HG02610 (cell line): ENCODE data around the gene APPBP2.
"Not testable (repeated sequence)": the region's sequence is repeated elsewhere in the genome, so short reads cannot be mapped to it uniquely, and the experiment has no call there.

ENCODE experiments used
- ATAC-seq: cut with Tn5 transposase; IDR thresholded peaks from one replicate; pipeline ENCODE4 v1.9.1; 2021; ENCODE audit warnings: mild to moderate bottlenecking, moderate library complexity; ENCODE audit not compliant: unreplicated experiment

The APPBP2 gene

DNA sequence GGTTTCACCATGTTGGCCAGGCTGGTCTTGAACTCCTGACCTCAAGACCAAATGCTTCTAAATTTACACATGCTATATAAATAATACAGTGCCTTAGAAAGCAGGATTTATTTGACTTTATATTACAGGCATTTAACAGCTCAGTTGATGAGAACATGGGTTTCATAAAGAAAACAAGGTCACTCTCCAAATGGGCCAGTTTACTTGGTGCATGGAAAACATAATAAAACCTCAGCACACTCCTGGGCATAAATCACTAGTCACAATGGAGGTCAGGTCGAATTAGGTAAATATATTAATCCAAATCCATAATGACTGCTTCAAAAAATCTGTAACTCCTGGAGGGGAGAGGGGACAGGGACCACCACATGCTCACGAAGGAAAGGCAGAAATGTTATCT lies 24.5 kb downstream of the APPBP2 start:
- no peak for ATAC-seq

DNA sequence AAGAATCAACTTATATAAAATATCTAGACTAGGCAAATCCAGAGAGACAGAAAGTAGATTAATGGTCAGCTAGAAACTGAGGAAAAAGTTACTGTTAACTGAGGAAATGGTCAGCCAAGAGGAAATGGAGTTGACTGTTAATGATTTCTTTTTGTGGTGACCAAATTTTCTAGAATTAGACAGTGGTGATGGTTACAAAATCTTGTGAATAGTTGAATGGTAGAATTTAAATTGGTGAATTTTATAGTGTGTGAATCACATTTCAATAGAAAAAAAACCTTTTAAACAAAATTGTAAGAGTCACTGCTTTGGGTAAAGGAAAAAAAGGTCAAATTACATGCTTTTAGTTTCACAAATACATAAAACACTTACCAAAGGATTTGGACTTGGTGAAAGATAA lies 30.0 kb downstream of the APPBP2 start:
- no peak for ATAC-seq

DNA sequence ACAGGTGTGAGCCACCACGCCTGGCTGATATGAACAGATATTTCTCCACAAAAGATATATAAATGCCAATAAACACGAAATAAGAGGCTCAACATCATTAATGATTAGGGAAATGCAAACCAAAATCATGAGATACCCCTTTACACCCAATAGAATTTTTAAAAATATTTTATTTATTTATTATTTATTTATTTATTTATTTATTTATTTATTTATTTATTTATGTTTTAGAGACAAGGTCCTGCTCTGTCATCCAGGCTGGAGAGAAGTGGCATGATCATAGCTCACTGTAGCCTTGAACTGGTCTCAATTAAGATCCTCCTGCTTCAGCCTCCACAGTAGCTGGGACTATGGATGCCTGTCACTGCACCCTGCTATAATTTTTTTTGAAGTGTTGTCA lies 30.8 kb downstream of the APPBP2 start:
- ATAC-seq = no peak

DNA sequence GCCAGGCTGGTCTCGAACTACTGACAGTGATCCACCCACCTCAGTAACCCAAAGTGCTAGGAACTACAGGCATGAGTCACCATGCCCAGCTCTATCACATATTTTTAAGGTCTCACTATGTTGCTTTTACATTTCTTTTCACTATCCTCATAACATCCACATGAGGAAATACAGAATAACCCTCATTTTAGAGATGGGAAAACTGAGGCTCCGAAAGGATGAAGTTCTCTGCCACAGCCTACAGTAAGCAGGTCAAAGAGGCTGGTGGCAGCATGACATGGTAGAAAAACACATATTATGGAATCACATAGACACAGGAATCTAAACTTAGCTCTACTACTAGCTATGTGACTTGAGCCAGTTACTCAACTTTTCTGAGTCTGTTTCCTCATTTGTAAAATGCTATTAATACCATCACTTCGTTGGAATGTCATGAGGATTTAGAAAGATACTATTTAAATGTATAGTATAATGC lies 32.2 kb downstream of the APPBP2 start:
- ATAC-seq = no peak

DNA sequence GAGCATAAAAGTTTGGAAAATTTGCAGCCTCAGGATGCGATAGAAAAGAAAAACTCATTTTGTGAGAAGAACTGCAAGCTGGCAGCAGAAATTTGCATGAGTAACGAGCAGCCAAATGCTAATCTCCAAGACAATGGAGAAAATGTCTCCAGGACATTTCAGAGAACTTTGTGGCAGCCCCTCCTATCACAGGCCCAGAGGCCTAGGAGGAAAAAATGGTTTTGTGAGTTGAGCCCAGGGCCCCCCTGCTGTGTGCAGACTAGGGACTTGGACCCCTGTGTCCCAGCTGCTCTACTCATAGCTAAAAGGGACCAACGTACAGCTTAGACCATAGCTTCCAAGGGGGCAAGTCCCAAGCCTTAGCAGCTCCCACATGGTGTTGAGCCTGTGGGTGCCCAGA lies 34.3 kb downstream of the APPBP2 start:
- ATAC-seq = no peak

DNA sequence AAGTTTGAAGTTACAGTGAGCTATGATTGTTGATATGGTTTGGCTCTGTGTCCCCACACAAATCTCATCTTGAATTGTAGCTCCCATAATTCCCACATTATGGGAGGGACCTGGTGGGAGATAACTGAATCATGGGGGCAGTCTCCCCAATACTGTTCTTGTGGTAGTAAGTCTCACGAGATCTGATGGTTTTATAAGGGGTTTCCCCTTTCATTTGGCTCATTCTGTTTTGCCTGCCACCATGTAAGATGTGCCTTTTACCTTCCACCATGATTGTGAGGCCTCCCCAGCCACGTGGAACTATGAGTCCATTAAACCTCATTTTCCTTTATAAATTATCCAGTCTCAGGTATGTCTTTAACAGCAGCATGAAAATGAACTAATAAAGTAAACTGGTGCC lies 35.4 kb downstream of the APPBP2 start:
- ATAC-seq = not testable (repeated sequence)

DNA sequence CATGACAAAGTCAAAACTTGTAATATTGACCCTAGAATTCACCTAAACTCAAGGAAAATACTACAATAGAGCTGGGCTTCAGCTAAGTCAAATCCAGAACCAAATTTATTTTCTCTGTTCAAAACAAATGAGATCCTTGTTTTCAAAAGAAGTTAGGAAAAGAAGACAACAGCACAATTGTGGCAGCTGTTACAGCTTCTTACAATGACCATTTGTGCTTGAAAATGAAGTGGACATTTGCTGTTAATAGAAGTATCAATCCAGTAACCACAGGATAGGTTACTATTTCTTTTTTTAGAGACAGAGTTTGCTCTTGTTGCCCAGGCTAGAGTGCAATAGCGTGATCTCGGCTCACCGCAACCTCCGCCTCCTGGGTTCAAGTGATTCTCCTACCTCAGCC lies 44.4 kb downstream of the APPBP2 start:
- ATAC-seq = no peak

DNA sequence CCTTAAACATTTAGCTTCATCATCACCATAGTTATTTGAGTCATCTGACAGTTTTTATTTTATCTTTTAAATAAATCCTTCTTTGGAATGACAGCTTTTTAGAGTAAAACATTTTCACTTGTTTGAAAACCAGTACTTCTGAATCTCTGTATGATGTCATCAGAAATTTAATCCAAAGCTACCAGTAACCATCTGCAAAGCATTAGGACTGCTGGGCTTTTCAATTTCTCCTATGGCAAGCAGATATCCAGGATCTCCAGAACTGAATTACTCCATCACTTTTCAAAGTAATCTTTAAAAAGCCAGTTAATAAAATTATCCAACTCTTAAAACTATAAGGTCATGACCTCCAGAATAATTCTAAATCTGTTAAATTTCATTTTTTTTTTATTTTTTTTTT lies 52.3 kb downstream of the APPBP2 start:
- ATAC-seq = no peak

DNA sequence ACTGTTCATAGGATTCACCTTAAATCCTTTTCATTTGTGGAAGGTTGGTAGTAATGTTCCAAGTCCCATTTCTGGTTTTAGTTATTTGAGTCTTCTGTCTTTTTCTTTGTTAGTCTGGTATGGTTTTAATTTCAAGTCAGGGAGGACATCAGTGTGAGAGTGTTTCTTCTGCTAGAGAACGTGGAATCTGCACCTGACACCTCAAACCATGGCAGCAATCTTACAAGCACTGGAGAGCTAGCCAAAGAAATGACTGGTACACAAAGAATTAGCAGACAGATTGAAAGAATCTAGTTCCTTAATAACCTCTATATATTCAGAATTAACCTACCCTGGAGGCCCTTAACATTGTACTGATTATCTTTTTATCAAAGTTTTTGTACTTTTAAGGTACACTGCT lies 53.6 kb downstream of the APPBP2 start:
- ATAC-seq = no peak

DNA sequence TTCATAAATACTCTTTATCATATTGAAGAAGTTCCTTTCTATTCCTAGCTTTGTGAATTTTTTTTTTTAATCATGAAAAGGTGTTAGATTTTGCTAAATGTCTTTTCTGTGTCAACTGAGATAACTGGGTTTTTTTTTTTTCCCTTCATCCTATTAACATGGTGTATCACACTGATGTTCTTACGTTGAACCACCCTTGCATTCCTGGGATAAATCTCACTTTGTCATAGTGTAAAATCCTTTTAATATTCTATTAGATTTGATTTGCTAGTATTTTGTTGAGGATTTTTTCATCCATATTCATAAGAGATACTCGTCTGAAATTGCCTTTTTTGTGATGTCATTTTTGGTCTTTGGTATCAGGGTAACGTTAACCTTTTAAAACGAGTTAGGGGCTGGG lies 54.6 kb downstream of the APPBP2 start:
- ATAC-seq = no peak

DNA sequence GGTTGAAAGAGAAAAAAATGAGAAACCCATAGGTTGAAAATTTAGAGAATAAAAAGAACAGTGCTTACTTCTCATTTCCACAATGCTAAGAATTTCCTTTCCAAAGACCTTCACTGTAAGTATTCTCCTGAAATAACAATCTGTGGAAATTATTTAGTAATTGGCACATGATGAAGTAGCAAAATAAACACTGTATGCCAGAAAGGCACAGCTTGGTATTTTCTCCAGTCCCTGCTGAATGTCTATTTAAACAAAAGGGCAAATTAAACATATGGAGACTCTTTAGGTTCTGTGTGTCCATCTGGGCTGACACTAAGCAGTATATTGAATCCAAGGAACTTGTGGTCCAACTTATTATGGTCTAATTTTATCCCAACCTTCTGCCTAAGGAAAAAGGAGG lies 57.7 kb downstream of the APPBP2 start:
- no peak for ATAC-seq

DNA sequence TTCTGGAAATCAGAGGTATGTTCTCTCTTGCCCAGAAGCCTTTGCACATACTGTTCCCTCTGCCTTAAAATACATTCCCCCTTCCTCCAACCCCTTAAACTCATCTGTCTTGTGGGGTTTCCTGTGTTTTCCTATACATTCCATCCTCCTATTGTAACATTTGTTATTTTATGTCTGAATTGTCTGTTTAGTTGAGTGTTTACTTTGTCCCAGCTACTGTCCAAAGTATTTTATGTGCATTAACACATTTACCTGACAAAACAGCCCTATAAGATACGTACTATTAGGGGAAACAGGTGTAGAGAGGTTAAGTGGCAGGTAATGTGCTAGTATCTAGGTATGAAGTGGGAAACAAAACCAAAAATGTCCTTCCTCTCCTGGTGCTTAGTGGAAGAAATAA lies 61.7 kb downstream of the APPBP2 start:
- no peak for ATAC-seq

DNA sequence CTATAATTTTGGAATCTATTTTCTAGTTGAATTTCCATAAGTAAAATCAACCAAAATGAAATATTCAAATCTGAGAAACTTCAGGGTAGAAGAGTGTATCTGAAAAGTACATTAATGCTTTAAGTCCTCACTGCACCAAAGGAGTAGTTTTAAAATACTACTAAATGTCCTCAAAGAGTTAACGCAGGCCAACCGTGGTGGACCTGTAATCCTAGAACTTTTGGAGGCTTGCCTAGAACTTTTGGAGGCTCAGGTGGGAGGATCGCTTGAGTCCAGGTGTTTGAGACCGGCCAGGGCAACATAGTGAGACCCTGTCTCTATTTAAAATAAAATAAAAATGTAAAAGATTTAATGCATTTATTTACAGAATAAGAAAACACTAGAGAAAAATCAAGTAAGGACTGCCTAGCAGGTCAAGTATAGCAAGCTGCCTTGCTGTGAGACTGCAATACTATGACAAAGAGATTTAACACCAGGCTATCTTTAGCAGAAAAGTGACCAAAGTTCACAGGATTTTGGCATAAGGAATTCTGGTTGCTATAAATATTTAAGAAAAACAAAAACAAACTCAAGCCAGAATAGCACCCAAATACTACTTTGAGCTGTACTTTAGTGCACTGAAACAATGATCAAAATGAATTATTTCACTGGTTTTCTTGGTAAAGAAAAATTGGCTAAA lies 62.7 kb downstream of the APPBP2 start:
- no peak for ATAC-seq

DNA sequence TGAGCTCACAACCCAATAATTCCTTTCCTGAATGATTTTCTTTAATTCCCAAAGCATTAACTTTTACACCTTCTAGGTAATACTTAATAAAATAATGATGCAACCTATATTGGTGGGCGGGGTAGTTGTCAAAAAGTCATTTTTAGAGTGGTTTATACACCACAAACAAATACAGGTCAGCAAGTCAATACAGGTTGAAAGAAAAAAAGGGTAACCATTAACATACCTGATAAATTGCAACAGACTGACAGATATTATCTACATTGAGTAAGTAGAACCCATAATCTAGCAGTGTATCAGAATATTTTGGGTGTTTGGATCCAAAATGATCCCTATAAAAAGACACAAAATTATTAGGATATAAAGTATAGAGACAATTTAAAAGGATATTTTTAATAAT lies 64.5 kb downstream of the APPBP2 start:
- no peak for ATAC-seq

DNA sequence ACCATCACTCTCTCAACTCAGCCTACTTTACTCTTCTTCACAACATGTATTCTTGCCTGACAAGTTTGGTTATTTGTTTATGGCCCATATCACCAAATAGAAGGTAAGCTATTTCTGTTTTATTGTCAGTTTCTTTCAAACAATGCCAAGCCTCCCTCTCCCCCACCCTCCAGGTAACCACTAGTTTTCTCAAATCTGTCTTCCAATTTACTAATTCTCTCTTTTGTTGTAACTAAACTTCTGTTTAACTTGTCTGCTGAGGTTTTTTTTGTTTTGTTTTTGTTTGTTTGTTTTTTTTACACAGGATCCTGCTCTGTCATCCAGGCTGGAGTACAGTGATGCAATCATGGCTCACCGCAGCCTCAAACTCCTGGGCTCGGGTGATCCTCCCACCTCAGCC lies 68.9 kb downstream of the APPBP2 start:
- no peak for ATAC-seq

DNA sequence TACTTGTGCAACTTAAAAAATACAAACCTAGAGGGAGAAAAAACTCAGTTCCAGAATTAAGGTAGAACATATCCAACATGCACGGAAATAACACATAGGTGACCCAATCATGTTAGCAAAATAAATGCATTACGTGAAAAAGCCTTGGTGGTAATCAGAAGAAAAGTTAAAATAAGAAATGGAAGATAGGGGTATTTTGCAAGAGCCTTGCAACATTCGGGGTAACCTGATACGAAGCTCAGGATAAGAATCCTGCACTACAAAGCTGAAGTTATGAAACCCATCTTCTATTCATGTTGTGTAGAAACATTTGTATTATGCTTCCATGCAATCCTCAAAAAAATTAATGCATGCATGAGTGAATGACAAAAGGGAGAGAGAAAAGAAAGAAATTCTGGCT lies 70.7 kb downstream of the APPBP2 start:
- ATAC-seq = no peak

DNA sequence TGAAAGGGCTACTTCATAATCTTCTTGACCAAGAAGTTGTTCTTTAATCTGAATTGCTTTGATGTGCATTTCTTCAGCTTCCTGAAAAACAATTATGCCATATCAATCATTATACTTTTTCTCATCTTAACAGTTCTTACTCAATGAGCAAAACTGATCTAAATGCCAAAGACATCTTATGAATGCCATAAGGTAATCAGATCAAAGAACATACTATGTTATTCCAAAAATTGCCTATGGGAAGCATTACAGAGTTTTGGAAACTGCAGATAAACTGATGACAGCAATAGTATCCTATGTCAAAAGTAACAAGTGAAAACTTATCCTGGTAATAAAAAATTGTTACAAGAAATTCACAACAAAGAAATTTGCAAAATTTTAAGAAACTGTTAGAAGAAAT lies 74.1 kb downstream of the APPBP2 start:
- ATAC-seq = no peak

DNA sequence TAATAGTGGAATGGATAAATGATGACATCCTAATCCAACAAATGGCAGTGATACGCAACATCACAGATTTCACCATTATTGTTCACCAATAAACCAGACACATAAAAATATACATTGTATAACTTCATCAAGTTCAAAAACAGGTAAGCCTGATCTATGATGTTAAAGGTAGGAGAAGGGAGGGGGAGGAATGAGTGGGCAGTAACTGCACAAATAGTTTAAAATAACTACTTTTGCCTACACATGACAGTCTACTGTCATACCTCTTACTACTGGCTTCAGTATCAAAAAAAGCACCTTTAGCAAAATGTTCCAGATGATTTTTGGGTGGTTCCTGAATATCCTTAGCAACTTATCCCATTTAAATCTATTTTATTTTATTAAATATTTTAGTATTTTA lies 75.0 kb downstream of the APPBP2 start:
- ATAC-seq = no peak

DNA sequence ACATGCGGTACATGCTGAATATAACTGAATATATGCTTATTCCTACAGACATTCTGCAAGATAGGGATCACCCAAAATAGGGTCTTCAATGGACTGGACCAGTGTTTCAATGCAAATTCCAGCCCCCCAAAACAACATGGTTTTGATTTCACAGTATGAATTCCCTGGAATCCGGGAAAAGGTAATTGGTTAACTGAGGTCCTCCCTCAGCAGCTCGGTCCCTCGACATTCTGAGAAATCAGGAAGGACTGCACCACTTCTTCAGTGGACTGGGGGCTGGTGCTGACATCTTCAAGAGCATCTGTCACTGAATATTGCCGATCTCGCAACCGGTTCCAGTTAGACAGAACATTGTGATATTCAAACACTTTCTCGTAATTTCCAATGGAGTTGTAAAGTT lies 78.7 kb downstream of the APPBP2 start:
- no peak for ATAC-seq

DNA sequence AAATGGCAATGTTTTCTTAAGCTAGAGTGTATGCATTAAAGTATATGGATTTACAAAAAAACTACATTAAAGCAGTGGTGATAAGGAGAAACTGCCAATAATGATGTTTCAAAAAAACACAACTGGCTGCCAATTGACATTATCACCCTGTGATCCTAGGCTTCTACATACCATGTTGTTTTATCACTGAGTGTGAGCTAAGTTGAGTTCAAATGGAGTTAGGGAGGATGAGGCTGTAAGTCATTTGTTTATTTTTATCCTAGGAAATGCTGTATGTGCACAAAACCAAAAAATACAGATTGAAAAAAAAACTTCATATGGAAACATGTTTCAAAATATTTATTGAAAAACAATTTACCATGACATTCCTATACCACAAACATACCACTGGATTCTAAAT lies 80.9 kb downstream of the APPBP2 start:
- no peak for ATAC-seq

DNA sequence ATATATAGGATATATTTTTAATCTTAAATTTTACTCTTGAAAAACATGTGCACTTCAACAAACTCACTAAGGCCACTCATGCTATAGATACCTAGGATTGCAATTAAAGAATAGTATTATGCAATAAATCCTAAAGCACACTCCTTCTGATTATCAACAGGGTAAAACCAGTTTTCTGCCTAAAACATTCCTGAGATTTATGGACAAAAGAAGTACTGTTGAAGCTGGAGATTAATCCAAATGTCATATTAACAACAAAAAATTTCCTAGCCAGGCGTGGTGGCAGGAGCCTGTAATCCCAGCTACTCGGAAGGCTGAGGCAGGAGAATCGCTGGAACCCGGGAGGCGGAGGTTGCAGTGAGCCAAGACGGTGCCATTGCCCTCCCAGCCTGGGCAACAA lies 82.3 kb downstream of the APPBP2 start:
- no peak for ATAC-seq

DNA sequence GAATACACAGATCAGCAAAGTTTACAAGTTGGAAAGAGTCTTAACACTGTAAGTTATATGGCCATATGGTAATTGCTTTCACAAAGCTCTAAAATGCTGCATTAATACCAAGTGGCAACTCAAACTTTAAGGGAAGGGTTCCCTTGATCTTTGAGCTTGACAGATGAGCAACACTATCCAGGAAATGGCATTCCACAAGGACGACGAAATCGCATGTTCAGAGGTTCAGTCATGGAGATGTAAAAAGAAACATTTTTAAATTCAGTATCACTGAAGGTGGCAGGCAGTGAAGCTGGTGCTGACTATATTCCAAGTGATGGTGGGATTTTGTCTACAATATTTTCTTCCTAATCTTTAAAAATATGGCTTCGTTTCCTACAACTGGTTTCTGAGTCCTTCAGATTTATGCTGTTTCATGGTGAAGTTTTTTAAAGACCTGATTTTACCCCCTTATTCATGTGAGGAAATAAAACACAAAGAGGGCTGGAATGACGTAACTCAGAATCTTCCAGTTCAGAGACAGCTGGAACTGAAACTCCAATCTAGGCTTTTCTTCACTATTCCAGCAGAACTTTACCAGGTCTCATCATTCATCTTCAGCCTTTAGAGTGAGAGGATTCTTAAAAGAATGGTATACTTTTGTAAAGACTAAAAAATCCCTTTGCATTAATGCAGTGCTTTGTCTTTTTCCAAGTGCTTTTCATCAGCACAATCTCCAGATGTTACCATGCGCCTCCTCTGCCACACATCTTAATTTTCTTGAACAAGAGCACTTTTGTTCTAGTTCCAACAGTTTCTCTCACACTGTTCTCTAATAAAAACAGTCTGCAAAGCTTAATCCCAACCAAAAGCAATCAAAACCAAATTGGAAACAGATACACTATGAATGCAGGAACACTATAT lies 83.5 kb downstream of the APPBP2 start:
- no peak for ATAC-seq
